ENCODE data around the gene SLC9A6. TPM values are rescaled to one million over a fixed set of nuclear protein-coding genes. Genes with fewer than 3 reads are reported as not detected.

SLC9A6 gene
- total and polyA plus RNA-seq, 2 donors (not counting 3 experiments of a cell fraction or from before 2014, with no cell fraction given) = 8.1 to 15.5 TPM

DNA sequence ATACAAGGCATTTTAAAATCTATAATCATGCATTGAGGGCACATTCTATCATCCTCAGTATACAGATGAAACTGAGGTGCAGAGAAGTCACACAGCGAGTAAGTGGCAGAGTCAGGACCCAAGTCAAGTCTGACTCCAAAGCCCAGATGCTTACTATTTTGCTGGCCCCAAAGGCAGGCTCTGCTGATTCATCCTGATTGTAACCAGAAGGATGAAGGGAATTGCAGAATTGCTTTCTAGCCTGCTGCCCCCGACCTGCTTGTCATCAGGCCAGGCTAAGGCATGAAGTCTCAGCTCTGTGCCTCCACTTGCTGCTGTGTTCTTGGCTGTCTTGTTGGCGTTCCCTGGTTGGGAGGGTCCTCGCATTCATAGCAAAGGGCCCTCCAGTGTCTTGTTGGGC is 62.7 kb downstream of the SLC9A6 start:
- dilution Hi-C loops (cut with MboI; ENCODE audit: extremely low pct_ligation_motif_present, low sequenced_read_pairs) = no loop called here
- Histone ChIP-seq H4K20me1 (replicated peaks; ENCODE audit: control insufficient read depth, extremely low read depth, insufficient read depth, low read length) (no peaks in the 10 kb centered on the region), H3K27ac (ENCODE audit: insufficient read depth, low read depth, low read length) (no peak overlapping the region), H3K27me3 (ENCODE audit: control insufficient read depth in 2 of 2, insufficient read depth in 2 of 2, low read length in 2 of 2) (no peaks in the 10 kb centered on the region), H3K4me2 (ENCODE audit: insufficient read depth, low read length) (no peak overlapping the region), H2AFZ (ENCODE audit: low read depth, low read length) (no peak overlapping the region), H3K9me3 (replicated peaks; ENCODE audit: control insufficient read depth, insufficient read depth, low read length) (no peaks in the 10 kb centered on the region), H3K4me1 (ENCODE audit: control insufficient read depth, extremely low read depth, insufficient read depth, low read length) (peaks cover 10% of the 10 kb centered on the region), H3K36me3 (ENCODE audit: control insufficient read depth in 2 of 2, extremely low read depth in 1 of 2, insufficient read depth in 2 of 2, low read length in 2 of 2) (no peaks in the 10 kb centered on the region), H3K9me1 (replicated peaks; ENCODE audit: control insufficient read depth, extremely low read depth, insufficient read depth, low read length) (no peaks in the 10 kb centered on the region), H3K79me2 (ENCODE audit: control insufficient read depth, insufficient read depth, low read length) (no peaks in the 10 kb centered on the region), H3K4me3 (replicated peaks in 1 of 3; ENCODE audit: insufficient read depth in 1 of 3, low read depth in 1 of 3, low read length in 3 of 3) (no peak overlapping the region), H3K9ac (replicated peaks; ENCODE audit: extremely low read depth, insufficient read depth, low read length) (no peak overlapping the region)
- intact Hi-C loops (cut with micrococcal nuclease) = no loop called here
- no TSS peak for BruUV-seq (replicated peaks)
- POLR2A ChIA-PET = no interaction called here
- DNase-seq (ENCODE audit: low read depth, low spot score) (no peak), FAIRE-seq (no peak)
- CTCF ChIA-PET = no interaction called here
- TF ChIP-seq POLR2A (IDR thresholded peaks at IDR 0.05; ENCODE audit: low read depth, low read length) (no peak), FOS (IDR thresholded peaks at IDR 0.05; ENCODE audit: borderline replicate concordance, insufficient read depth, low read length) (no peak), POLR2AphosphoS5 (IDR thresholded peaks at IDR 0.05; ENCODE audit: insufficient read depth, low read depth, low read length) (no peak), EZH2 (IDR thresholded peaks at IDR 0.05; ENCODE audit: borderline replicate concordance, low read depth, low read length, severe bottlenecking) (no peak), GATA2 (IDR thresholded peaks at IDR 0.05; ENCODE audit: insufficient read depth, insufficient read length, low read depth, low read length) (no peak), MYC (IDR thresholded peaks at IDR 0.05; ENCODE audit: low read depth, low read length) (no peak), JUN (IDR thresholded peaks at IDR 0.05; ENCODE audit: borderline replicate concordance, insufficient read depth, insufficient read length, low read depth) (no peak)
- TF ChIP-seq, protein P1, sequence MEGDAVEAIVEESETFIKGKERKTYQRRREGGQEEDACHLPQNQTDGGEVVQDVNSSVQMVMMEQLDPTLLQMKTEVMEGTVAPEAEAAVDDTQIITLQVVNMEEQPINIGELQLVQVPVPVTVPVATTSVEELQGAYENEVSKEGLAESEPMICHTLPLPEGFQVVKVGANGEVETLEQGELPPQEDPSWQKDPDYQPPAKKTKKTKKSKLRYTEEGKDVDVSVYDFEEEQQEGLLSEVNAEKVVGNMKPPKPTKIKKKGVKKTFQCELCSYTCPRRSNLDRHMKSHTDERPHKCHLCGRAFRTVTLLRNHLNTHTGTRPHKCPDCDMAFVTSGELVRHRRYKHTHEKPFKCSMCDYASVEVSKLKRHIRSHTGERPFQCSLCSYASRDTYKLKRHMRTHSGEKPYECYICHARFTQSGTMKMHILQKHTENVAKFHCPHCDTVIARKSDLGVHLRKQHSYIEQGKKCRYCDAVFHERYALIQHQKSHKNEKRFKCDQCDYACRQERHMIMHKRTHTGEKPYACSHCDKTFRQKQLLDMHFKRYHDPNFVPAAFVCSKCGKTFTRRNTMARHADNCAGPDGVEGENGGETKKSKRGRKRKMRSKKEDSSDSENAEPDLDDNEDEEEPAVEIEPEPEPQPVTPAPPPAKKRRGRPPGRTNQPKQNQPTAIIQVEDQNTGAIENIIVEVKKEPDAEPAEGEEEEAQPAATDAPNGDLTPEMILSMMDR (IDR thresholded peaks at IDR 0.05; ENCODE audit: extremely low read depth in 1 of 2, insufficient read depth in 1 of 2, low read depth in 1 of 2, low read length in 2 of 2) = no peak
- TF ChIP-seq, protein P2, sequence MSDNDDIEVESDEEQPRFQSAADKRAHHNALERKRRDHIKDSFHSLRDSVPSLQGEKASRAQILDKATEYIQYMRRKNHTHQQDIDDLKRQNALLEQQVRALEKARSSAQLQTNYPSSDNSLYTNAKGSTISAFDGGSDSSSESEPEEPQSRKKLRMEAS (IDR thresholded peaks at IDR 0.05; ENCODE audit: insufficient read depth, insufficient read length) = no peak

Data from endothelial cell of umbilical vein (primary cell).